H1 (cell line): ENCODE results near the gene CST9L. TPM values are rescaled to one million over a fixed set of nuclear protein-coding genes. Genes with fewer than 3 reads are reported as not detected.

Source experiments
- CTCF ChIA-PET: fragments of 300-600 bp; sonication (Branson Sonifier 250); formaldehyde crosslinking; loops from one replicate; lab custom pipeline; 2021; ENCODE audit not compliant: partially characterized antibody; lab: Charles Lee
- POLR2A ChIA-PET: fragments of 300-600 bp; sonication (Branson Sonifier 250); formaldehyde crosslinking; loops from one replicate; lab custom pipeline; 2021; ENCODE audit warnings: inconsistent platforms; ENCODE audit not compliant: partially characterized antibody; lab: Charles Lee
- DNase-seq, 2 experiments: peaks; one replicate each; pipeline versions ENCODE4 v3.0.0 to v3.0.0-alpha.2; 2010 to 2022; ENCODE audit warnings: low spot score in 2 of 2, low read depth in 1 of 2, mixed read lengths in 1 of 2
- FAIRE-seq: peaks from 2 replicates; lab custom pipeline; 2011; peaks lifted over from hg19 to GRCh38; lab: Jason Lieb, UNC
- H2AFZ ChIP-seq: 2 replicates; pipeline ENCODE4 v1.8.1; 2012; ENCODE audit warnings: low read length, inconsistent platforms
- H2AK5ac ChIP-seq: 2 replicates; pipeline ENCODE4 v1.6.1; 2013; ENCODE audit warnings: low read depth, low read length
- H2BK120ac ChIP-seq: replicated peaks from 2 replicates; pipeline ENCODE3; 2013; ENCODE audit warnings: low read depth, low read length, inconsistent platforms
- H2BK12ac ChIP-seq: 2 replicates; pipeline ENCODE4 v1.6.1; 2013; ENCODE audit warnings: low read depth, low read length
- H2BK15ac ChIP-seq: 2 replicates; pipeline ENCODE4 v1.6.1; 2013; ENCODE audit warnings: low read length
- H2BK20ac ChIP-seq: 2 replicates; pipeline ENCODE4 v1.6.1; 2013; ENCODE audit warnings: low read length
- H2BK5ac ChIP-seq: 2 replicates; pipeline ENCODE4 v1.6.1; 2013; ENCODE audit warnings: low read depth, low read length
- H3K14ac ChIP-seq: 2 replicates; pipeline ENCODE4 v1.6.1; 2013; ENCODE audit warnings: inconsistent platforms; ENCODE audit not compliant: insufficient read length
- H3K18ac ChIP-seq: 2 replicates; pipeline ENCODE4 v1.6.1; 2013; ENCODE audit warnings: low read length; ENCODE audit errors: extremely low read depth
- H3K23ac ChIP-seq: 2 replicates; pipeline ENCODE4 v1.6.1; 2013; ENCODE audit warnings: inconsistent platforms; ENCODE audit not compliant: insufficient read length
- H3K23me2 ChIP-seq: 2 replicates; pipeline ENCODE4 v1.6.1; 2013; ENCODE audit warnings: low read depth, low read length
- H3K27ac ChIP-seq: 2 replicates; pipeline ENCODE4 v1.6.1; 2011; ENCODE audit warnings: low read depth, low read length, inconsistent platforms
- H3K27me3 ChIP-seq, 4 experiments: replicated peaks in 1 of 4; 1 replicate in 1 of 4; 2 replicates in 3 of 4; pipeline versions ENCODE4 v1.6.1 to v1.8.1; 2011 to 2013; ENCODE audit warnings: low read length in 3 of 4, mild to moderate bottlenecking in 3 of 4, inconsistent platforms in 2 of 4, mixed read lengths in 2 of 4, moderate library complexity in 1 of 4; ENCODE audit not compliant: control insufficient read depth in 3 of 4, insufficient read depth in 3 of 4; ENCODE audit errors: extremely low read depth in 1 of 4
- H3K36me3 ChIP-seq, 4 experiments: 2 replicates each; pipeline versions ENCODE4 v1.6.1 to v1.8.1; 2011 to 2013; ENCODE audit warnings: mild to moderate bottlenecking in 4 of 4, low read length in 3 of 4, moderate library complexity in 2 of 4, control low read depth in 1 of 4, inconsistent platforms in 1 of 4; ENCODE audit not compliant: insufficient read depth in 4 of 4, control insufficient read depth in 2 of 4
- H3K4ac ChIP-seq: replicated peaks from 2 replicates; pipeline ENCODE3; 2013; ENCODE audit warnings: low read length, low read depth, mixed read lengths, inconsistent platforms; ENCODE audit not compliant: insufficient read length
- H3K4me1 ChIP-seq, 4 experiments: replicated peaks in 1 of 4; 1 replicate in 1 of 4; 2 replicates in 3 of 4; pipeline versions ENCODE4 v1.6.1 to v1.8.1; 2011 to 2013; ENCODE audit warnings: low read length in 3 of 4, inconsistent platforms in 2 of 4, mixed read lengths in 1 of 4; ENCODE audit not compliant: insufficient read depth in 4 of 4, control insufficient read depth in 3 of 4
- H3K4me2 ChIP-seq, 2 experiments: 2 replicates each; pipeline versions ENCODE4 v1.6.1 to v1.8.1; 2011 to 2013; ENCODE audit warnings: low read depth in 2 of 2, low read length in 2 of 2, control low read depth in 1 of 2, inconsistent platforms in 1 of 2, mild to moderate bottlenecking in 1 of 2; ENCODE audit not compliant: insufficient read depth in 1 of 2
- H3K4me3 ChIP-seq, 4 experiments: fragments of 200-600, 300-600 bp in 1 of 4; sonication (generic), shearing (Covaris generic), sonication (Bioruptor Twin) in 1 of 4; 2 replicates each; pipeline versions ENCODE4 v1.5.1 to v1.8.1; 2011 to 2016; ENCODE audit warnings: low read length in 4 of 4, low read depth in 3 of 4, control low read depth in 2 of 4, inconsistent platforms in 2 of 4, mild to moderate bottlenecking in 2 of 4, mixed read lengths in 1 of 4, moderate library complexity in 1 of 4; ENCODE audit not compliant: insufficient read depth in 2 of 4; ENCODE audit errors: extremely low read depth in 1 of 4
- H3K56ac ChIP-seq: replicated peaks from 2 replicates; pipeline ENCODE3; 2013; ENCODE audit warnings: low read depth, mild to moderate bottlenecking, mixed read lengths, low read length, inconsistent platforms; ENCODE audit not compliant: insufficient read length
- H3K79me1 ChIP-seq: 2 replicates; pipeline ENCODE4 v1.6.1; 2013; ENCODE audit warnings: low read depth, low read length, control low read depth
- H3K79me2 ChIP-seq, 2 experiments: 2 replicates each; pipeline versions ENCODE4 v1.6.1 to v1.8.1; 2012 to 2013; ENCODE audit warnings: low read length in 2 of 2, mild to moderate bottlenecking in 2 of 2, inconsistent platforms in 1 of 2; ENCODE audit not compliant: insufficient read depth in 2 of 2, control insufficient read depth in 1 of 2
- H3K9ac ChIP-seq, 4 experiments: replicated peaks in 1 of 4; 1 replicate in 1 of 4; 2 replicates in 3 of 4; pipeline versions ENCODE4 v1.6.1 to v1.8.1; 2011 to 2013; ENCODE audit warnings: low read depth in 3 of 4, low read length in 3 of 4, control low read depth in 2 of 4, mild to moderate bottlenecking in 2 of 4, moderate library complexity in 2 of 4, inconsistent platforms in 1 of 4; ENCODE audit errors: extremely low read depth in 1 of 4
- H3K9me3 ChIP-seq, 2 experiments: 2 replicates each; pipeline versions ENCODE4 v1.6.1 to v1.8.1; 2012 to 2013; ENCODE audit warnings: mild to moderate bottlenecking in 2 of 2, moderate library complexity in 2 of 2, control low read depth in 1 of 2, inconsistent platforms in 1 of 2, low read depth in 1 of 2, low read length in 1 of 2, mixed read lengths in 1 of 2; ENCODE audit not compliant: insufficient read depth in 2 of 2
- H4K20me1 ChIP-seq, 2 experiments: replicated peaks in 1 of 2; 2 replicates each; pipeline versions ENCODE3 to v1.8.1; 2011 to 2013; ENCODE audit warnings: inconsistent platforms in 2 of 2, low read length in 2 of 2, mild to moderate bottlenecking in 1 of 2; ENCODE audit not compliant: insufficient read depth in 2 of 2, control insufficient read depth in 1 of 2
- H4K5ac ChIP-seq: 2 replicates; pipeline ENCODE4 v1.6.1; 2013; ENCODE audit warnings: low read length, low read depth, mixed read lengths, inconsistent platforms; ENCODE audit not compliant: insufficient read length
- H4K8ac ChIP-seq: 2 replicates; pipeline ENCODE4 v1.8.0; 2013; ENCODE audit warnings: mild to moderate bottlenecking, moderate library complexity, low read length, inconsistent platforms; ENCODE audit not compliant: insufficient read depth; ENCODE audit errors: extremely low read depth
- H4K91ac ChIP-seq: replicated peaks from 2 replicates; pipeline ENCODE3; 2013; ENCODE audit warnings: low read length, mixed read lengths, inconsistent platforms; ENCODE audit not compliant: insufficient read length
- BCL11A ChIP-seq, 2 experiments: IDR thresholded peaks; one replicate each; pipeline ENCODE4 v1.6.1; 2011; ENCODE audit warnings: low read depth in 2 of 2, low read length in 2 of 2, mild to moderate bottlenecking in 2 of 2
- SIRT6 ChIP-seq: IDR thresholded peaks from one replicate; pipeline ENCODE4 v1.7.1; 2012; ENCODE audit warnings: low read length, inconsistent platforms
- WGBS, 2 experiments: shearing (Covaris generic) in 1 of 2; methylation state at CpG; one replicate each; pipeline versions ENCODE4 v1.1.6 to v1.1.7; 2013 to 2015; ENCODE audit warnings: low lambda C conversion rate in 2 of 2, mixed read lengths in 2 of 2, inconsistent platforms in 1 of 2, low coverage in 1 of 2, missing lambda C conversion rate in 1 of 2; ENCODE audit not compliant: insufficient replicate concordance in 2 of 2, insufficient coverage in 1 of 2, insufficient read length in 1 of 2; ENCODE audit errors: extremely low coverage in 1 of 2, missing lambda C conversion rate in 1 of 2; 5-methylcytosine and 5-hydroxymethylcytosine counted together
- polyA plus RNA-seq, 7 experiments: library from polyadenylated mRNA; depleted of rRNA in 3 of 7; stranded (reverse) in 5 of 7; unstranded in 2 of 7; fragments of >200 nt in 5 of 7; fragments of 200-250 nt in 2 of 7; gene quantifications; 1 replicate in 5 of 7; 2 replicates in 1 of 7; 4 replicates in 1 of 7; pipeline versions ENCODE4 v1.2.1 to v1.2.3, GENCODE V29; 2011 to 2013; ENCODE audit warnings: missing spikeins in 2 of 7, mixed read lengths in 2 of 7
- total RNA-seq: library from RNA; stranded (reverse); fragmentation: NEBNext Ultra II Directional; extraction: Animal tissue kit (Norgen Biotek cat#: 25700); gene quantifications from 2 replicates; pipeline ENCODE4 v1.2.1, GENCODE V29; 2021

Gene CST9L
- total and polyA plus RNA-seq, 2 of the 8 experiments (the other 6 are each of a cell fraction or from before 2014, with no cell fraction given) = not detected

DNA sequence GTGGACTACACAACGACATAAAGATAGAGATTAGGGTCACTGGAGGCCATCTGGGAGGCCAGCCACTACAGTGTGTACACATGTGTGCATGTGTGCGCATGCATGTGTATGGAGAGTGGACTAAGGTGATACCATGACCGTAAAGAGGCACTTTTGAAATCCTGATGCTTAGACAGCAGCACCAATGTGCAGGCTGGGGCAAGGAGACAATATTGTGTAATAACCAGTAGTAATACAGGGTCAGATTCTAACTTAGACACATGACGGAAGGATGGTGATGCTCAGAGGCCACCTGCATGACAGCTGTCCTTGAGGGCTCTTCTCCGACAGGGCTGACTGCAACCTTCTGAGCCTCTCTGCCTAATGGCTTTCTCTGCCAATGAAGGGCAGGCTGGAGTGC, 25.5 kb downstream of the CST9L start:
- H3K14ac ChIP-seq = no peak overlapping the region
- no peak overlapping the region for H4K5ac ChIP-seq
- POLR2A ChIA-PET = no interaction called here
- TF ChIP-seq SIRT6 = no peak
- no peak for TF ChIP-seq BCL11A (IDR thresholded peaks at IDR 0.05; ENCODE audit: low read depth in 2 of 2, low read length in 2 of 2)
- H2AK5ac ChIP-seq = no peak overlapping the region
- peak overlapping the region; percentile 51; the same call in 1 of the 2 replicates for H3K18ac ChIP-seq
- H4K20me1 ChIP-seq = no peaks in the 10 kb centered on the region
- H3K23ac ChIP-seq = no peak overlapping the region
- WGBS, 2 experiments = 59% methylated on average over 5 of the region's 5 CpGs; no CpG with 5 or more reads in 1 of the 2 experiments
- no peak overlapping the region for H3K9ac ChIP-seq
- no peak overlapping the region for H2AFZ ChIP-seq
- H3K79me1 ChIP-seq = no peaks in the 10 kb centered on the region
- H2BK15ac ChIP-seq = no peak overlapping the region
- no peak overlapping the region for H2BK5ac ChIP-seq
- H3K4me1 ChIP-seq = peaks cover 0 to 5% (median 2%) of the 10 kb centered on the region in 4 experiments; a peak in 2 of 7 replicates
- no peaks in the 10 kb centered on the region for H3K23me2 ChIP-seq
- H3K36me3 ChIP-seq = no peaks in the 10 kb centered on the region
- H4K91ac ChIP-seq = no peak overlapping the region
- H3K56ac ChIP-seq = no peak overlapping the region
- FAIRE-seq (no peak), DNase-seq (no peak)
- H3K4me3 ChIP-seq = no peak overlapping the region
- no peak overlapping the region for H4K8ac ChIP-seq
- CTCF ChIA-PET = no interaction called here
- H3K4me2 ChIP-seq = no peak overlapping the region
- H3K27ac ChIP-seq = no peak overlapping the region; the same call in 1 of the 2 replicates
- H2BK20ac ChIP-seq = no peak overlapping the region
- H3K79me2 ChIP-seq = no peaks in the 10 kb centered on the region
- H3K27me3 ChIP-seq = no peaks in the 10 kb centered on the region
- H2BK12ac ChIP-seq = no peak overlapping the region
- no peak overlapping the region for H2BK120ac ChIP-seq
- H3K4ac ChIP-seq = no peak overlapping the region
- no peaks in the 10 kb centered on the region for H3K9me3 ChIP-seq
